Measurements from ENCODE around the gene ZNF516. TPM values are rescaled to one million over a fixed set of nuclear protein-coding genes. Genes with fewer than 3 reads are reported as not detected.
A peak's percentile ranks its signal among the peaks of the same experiment; 100 is the strongest.
"Not testable (repeated sequence)": the region's sequence is repeated elsewhere in the genome, so short reads cannot be mapped to it uniquely, and the experiment has no call there.

ZNF516 gene, protein sequence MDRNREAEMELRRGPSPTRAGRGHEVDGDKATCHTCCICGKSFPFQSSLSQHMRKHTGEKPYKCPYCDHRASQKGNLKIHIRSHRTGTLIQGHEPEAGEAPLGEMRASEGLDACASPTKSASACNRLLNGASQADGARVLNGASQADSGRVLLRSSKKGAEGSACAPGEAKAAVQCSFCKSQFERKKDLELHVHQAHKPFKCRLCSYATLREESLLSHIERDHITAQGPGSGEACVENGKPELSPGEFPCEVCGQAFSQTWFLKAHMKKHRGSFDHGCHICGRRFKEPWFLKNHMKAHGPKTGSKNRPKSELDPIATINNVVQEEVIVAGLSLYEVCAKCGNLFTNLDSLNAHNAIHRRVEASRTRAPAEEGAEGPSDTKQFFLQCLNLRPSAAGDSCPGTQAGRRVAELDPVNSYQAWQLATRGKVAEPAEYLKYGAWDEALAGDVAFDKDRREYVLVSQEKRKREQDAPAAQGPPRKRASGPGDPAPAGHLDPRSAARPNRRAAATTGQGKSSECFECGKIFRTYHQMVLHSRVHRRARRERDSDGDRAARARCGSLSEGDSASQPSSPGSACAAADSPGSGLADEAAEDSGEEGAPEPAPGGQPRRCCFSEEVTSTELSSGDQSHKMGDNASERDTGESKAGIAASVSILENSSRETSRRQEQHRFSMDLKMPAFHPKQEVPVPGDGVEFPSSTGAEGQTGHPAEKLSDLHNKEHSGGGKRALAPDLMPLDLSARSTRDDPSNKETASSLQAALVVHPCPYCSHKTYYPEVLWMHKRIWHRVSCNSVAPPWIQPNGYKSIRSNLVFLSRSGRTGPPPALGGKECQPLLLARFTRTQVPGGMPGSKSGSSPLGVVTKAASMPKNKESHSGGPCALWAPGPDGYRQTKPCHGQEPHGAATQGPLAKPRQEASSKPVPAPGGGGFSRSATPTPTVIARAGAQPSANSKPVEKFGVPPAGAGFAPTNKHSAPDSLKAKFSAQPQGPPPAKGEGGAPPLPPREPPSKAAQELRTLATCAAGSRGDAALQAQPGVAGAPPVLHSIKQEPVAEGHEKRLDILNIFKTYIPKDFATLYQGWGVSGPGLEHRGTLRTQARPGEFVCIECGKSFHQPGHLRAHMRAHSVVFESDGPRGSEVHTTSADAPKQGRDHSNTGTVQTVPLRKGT
- total RNA-seq = 14.0 TPM
- long read RNA-seq, partial matches to known transcripts = 5 of 12 reads
- long read RNA-seq, other reads (novel, unspliced or antisense) = 4 of 12 reads

DNA sequence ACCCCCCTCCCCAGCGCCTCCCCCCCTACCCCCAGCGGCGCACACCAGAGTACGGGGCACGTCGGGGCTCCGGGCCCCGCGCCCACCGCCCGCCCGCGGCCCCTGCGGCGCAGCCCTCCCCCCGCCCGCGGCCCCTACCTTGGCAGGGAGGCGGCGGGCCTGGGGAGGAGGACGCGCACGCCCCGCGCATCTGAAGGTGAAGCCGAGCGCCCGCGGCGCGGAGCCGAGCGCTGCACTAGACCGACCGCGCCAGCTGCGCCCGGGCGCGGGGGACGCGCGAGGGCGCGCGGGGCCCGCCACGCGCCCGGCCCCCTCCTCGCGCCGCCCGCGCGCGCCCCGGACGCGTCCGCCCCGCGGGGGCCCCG, at the start of gene ZNF516:
TSS of gene ZNF516 (minus strand) at position 237 of the 365 bp plus-strand sequence. CDS start 52,188 bp downstream, outside the sequence.
- intact Hi-C loops (cut with micrococcal nuclease) = no loop called here
- DNase-seq = peak; percentile 70
- no peak for ATAC-seq

DNA sequence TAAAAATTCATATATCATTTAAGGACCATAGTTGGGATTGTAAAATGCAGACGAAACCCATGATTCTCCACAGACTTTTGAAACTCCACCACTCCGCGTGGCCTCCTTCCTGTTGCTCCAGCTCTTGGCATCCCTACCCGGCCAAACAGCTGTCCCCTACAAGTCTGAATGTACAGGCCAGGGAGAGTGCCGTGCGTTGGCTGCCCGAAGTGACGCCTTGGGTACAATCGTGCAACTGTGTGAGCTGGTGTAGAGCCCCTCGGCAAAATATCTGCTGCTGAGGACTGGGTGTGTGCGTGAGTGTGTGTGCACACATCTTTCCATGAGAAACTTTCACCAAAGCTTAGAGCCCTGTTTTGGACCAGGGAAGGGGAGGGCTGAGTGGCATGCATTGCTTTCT, 43.8 kb upstream of the ZNF516 start:
- intact Hi-C loops (cut with micrococcal nuclease) = no loop called here
- DNase-seq (no peak), ATAC-seq (no peak)

DNA sequence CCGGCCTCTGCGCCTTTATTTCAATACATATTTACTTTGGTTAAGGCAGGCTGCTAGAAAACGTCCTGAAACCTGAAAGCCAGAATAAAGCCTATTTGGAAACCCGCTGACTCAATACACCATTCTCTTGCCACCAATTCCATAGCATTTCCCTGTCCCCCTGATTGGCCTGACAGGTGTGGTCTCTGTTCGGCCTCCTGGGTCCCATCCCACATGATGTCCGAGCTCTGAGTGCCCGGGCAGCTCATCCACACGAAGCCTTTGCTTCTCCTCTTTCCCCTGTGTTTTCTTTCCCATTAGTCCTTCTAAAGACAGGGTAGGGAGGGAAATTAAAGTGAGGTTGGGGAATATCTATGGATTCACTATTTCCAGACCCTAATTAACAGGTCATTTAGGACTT, 42.6 kb upstream of the ZNF516 start:
- DNase-seq = no peak
- no peak for ATAC-seq
- intact Hi-C loops (cut with micrococcal nuclease) = no loop called here

DNA sequence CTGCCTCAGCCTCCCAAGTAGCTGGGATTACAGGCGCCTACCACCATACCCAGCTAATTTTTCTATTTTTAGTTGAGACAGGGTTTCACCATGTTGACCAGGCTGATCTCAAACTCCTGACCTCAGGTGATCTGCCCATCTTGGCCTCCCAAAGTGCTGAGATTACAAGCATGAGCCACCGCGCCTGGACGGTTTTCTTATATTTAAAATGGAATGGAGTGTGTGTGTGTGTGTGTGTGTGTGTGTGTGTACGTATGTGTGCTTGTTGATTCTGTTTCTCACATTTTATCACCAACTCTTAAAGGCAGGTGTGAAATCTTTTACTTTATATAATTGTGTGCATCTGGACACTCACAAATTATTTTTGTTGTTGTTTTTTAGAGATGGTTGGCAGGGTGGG, 41.6 kb upstream of the ZNF516 start:
- ATAC-seq; DNase-seq; intact Hi-C loops (cut with micrococcal nuclease): not testable (repeated sequence)

DNA sequence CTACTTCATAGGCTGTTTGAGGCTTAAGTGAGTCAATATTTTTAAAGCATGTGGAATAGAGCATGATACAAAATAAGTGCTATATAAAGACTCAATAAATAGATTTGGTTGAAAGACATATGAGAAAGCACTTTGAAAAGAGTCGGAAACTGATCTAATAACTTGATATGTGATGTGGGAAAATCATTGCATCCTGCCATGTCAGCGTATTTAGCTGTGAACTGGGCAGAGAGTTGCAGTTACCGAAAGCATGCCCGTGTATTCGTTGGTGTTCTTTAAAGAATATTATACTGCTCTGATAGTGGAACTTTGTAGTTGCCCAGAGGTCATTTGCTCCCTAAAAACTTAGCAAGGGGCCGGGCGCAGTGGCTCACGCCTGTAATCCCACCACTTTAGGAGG, 37.8 kb upstream of the ZNF516 start:
- intact Hi-C loops (cut with micrococcal nuclease) = no loop called here
- DNase-seq = no peak

DNA sequence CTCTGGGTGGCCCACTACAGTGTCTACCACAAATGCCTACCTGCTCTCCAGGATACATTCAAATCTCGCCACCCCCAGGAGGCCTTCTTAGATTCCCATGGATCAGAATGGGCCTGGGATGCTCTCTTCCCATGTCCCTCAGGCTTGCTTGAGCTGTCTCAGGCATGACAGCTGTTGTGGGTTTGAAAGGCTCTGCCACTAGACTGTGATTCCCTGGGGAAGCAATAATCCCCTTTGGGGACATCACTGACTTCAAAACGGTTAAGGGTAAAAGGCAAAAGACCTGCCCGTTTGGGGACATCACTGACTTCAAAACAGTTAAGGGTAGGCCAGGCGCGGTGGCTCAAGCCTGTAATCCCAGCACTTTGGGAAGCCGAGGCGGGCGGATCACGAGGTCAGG, 35.8 kb upstream of the ZNF516 start:
- intact Hi-C loops (cut with micrococcal nuclease) = no loop called here
- ATAC-seq = no peak
- DNase-seq = no peak

More for the DNA sequence above, 37.8 kb upstream of the ZNF516 start:
- no peak for ATAC-seq

DNA sequence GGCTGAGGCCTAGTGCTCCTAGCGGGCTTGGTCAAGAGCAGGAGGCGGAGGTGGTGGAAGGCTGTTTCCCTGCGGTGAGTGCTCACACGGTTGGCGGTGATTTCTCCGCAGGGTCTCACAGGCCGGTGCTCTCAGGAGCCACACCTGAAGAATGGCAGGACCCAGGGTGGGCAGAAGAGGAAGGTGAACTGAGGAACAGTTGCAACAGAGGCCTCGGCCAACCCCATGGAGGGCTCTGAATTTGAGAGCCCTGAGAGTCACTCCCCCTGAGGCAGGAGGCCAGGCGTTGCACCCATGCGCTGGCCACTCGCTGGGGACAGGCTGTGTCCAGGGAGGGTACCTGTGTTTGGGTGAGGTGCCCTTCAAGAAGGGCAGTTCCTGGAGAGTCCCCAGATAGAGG, 35.3 kb upstream of the ZNF516 start:
- intact Hi-C loops (cut with micrococcal nuclease) = no loop called here
- no peak for ATAC-seq

DNA sequence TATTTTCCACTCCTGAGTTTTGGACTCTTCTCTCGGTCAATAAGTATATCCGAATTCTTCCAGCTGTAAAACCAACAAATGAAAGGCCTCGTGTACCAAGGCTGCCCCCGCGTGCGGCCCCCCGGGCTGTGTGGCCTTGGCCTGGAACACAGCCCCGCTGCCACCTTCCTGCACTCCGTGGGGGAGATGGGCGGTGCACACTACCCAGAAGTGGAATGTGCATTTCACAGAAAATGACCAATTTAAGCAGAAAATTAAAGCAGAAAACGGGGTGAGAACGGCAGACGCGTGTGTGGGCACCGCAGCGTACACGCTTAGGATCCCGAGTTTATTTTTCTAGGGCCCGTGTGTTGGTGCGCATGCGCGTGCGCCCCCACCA, 34.4 kb upstream of the ZNF516 start:
- no peak for DNase-seq
- intact Hi-C loops (cut with micrococcal nuclease) = no loop called here
- no peak for ATAC-seq

More for the DNA sequence above, 35.3 kb upstream of the ZNF516 start:
- no peak for DNase-seq

DNA sequence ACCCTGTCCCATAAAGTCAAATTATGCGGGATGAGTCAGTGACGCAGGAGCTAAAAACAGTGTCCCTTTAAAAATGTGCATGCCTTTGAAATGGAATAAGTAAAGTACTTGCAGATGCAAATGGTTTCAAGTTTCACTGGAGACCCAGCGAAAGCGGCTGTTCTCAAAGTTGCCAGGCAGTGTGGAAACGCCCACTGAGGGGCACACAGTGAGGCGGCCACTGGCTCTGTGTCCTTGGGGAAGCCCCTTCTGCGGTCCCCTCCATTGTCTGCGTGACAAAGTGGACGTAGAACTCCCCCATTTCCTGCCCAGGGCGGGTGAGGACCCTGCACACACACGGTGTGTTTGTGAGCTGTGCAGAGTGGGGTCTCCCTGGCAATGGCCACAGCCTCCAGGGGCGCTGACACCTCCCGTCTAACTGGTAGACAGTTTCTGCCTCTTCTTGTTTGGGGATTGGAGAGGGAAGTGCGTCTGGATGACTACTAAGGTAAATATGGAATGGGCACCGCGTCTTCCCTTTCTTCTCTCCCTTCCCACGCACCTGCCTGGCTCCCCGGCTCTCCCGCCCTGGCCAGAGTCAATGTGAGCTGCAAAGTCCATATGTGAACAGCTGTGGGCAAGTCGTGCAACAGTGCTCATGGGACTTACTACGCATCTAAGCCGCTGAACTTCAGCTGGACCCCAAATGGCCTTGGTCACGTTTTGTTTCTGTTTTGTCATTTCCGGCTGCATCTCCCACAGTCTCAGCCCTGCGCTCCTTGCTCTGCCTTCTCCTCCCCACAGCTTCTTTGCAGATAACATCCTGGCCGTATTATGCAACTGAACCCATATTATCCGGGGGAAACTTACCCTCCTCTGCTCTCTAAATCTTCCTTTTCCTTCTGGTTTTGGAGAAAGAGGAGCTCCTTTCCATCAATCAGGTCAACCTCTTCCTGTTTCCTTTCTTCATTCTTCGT, 33.7 kb upstream of the ZNF516 start:
- intact Hi-C loops (cut with micrococcal nuclease) = no loop called here
- ATAC-seq = peak; percentile 87
- DNase-seq = peak; percentile 39

DNA sequence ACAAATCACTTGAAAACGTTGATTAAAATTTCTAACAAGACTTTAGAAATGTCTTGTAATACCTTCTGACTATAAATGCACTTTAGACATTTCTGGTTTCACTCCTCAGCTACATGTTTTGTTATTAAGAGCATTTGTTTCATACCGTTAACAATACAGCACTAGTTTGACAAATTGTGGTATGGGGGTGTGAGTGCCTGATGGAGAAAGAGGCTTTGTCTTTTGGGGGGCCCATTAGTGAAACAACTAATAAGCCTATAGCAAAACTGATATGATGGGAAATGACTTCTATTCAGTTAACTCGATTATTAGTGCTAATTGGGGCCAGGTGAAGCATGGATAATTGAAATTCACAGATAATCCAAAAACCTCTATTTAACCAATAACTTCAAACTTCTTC, 30.9 kb upstream of the ZNF516 start:
- DNase-seq = no peak
- ATAC-seq = no peak
- intact Hi-C loops (cut with micrococcal nuclease) = no loop called here

DNA sequence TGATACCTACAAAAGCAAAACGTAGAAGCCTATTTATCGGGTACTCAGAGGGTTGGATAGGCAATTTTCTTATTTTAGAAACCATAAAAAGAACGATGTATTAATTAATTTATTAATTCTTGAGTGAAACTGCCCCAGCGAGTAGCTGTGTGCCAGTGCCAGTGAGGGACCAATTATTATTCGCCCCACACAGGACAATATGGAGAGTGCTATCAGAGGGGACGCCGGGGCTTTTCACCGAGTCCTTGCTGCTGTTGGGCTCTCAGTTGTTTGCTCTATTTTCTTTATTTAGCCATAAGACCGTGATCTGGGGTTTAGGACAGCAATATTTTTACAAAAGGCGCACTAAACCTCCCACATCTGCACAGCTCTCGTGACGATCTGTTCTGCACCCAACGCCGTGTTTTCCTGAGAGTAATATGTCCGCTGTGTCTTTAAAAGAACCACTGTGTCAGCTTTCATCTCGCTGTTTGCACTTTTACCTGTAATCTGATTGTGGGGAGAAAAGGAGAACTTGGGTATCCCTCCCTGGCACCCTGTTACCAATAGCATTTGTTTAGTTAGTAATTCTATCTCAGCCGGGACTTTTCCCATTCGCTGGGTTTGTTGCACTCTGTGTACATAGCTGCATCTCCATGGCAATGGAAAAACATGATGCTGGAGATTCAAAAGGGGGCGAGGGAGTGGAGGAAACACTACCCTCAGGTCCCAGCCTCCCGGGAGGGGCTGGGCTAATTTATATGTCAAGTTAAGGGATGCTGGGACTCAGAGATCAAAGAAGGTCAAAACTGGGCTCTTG, 30.1 kb upstream of the ZNF516 start:
- peak; percentile 50 for ATAC-seq
- intact Hi-C loops (cut with micrococcal nuclease) = no loop called here
- DNase-seq = no peak

DNA sequence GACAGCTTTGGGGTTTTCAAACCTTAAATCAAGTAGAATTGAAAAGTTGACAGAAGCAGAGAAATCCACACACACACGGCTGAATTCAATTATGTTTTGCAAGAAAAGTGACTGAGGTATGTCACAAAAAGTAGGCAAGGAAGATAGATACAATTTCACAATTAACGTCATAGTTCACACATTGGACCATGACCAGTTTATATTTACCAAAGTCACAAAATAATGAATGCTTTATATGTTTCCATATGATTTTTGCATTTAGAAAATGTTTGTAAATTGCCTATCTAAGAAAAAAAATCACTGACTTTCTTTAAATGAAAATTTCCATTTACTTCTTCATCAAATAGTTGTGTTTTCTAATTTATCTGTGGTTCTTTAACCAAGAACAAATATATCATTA, 29.4 kb upstream of the ZNF516 start:
- intact Hi-C loops (cut with micrococcal nuclease) = no loop called here
- DNase-seq = no peak
- ATAC-seq = no peak

DNA sequence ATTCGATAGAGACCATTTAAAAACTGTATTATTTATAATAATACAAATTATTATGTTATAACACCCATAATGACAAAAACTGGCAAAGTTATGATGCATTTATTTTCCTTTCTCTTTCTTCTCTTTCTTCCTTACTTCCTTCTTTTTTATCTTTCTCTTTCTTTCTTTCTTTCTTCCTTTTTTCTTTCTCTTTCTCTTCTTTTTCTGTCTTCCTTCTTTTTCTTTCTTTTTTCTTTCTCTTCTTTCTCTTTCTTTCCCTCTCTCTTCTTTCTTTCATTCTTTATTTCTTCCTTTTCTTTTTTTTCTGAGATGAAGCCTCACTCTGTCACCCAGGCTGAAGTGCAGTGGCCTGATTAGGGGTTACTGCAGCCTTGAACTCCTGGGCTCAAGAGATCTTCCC, 27.5 kb upstream of the ZNF516 start:
- intact Hi-C loops (cut with micrococcal nuclease) = no loop called here
- DNase-seq (no peak), ATAC-seq (no peak)

DNA sequence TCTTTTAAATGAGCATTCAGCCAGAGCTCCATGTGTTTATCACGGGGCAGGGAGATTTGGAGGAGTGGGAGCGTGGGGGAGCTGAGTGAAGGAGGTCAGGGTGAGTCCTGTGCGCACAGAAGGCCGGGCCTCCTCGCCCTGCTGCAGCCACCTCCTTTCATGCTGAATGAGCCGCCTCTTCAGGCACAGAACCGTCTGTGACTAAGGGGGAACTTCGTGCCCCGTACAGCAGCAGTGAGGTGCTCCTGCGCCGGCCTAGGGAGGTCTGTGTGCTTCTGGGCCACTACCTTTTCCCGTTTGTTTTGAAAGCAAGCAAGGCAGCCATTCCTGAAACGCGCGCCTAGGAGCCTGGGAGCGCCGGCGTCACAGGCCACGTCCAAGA, 27.1 kb upstream of the ZNF516 start:
- ATAC-seq (no peak), DNase-seq (no peak)
- intact Hi-C loops (cut with micrococcal nuclease) = no loop called here

DNA sequence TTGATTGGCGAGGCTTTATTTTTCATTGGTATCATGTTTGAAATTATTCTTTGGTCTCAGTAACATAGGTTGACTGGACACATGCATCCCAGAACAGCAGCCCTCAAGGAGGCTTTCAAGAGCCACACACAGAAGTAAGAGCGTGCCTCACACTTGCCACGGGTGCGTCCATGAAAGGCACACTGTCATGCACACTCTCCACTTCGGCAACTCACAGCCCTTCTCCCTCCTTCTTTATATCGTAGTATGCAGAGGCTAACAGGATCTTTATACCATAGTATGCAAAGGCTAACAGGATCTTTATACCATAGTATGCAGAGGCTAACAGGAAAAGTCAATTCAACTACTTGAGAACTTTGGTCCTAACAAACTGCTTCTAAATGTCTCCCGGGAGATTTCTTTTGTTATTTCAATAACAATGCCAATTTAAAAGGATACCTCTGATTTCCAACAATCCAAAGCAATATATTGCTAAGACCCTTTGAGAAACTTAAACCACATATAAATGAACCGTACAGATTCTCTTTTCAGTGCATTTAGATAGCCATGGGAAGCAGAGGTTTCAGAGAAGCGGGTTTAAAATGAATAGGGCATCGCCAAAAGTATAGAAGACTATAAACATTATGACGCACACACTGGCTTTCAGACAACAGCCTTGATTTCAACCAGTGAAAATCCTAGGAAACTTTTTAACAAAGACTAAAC, 26.5 kb upstream of the ZNF516 start:
- intact Hi-C loops (cut with micrococcal nuclease) = no loop called here
- ATAC-seq (no peak), DNase-seq (no peak)

DNA sequence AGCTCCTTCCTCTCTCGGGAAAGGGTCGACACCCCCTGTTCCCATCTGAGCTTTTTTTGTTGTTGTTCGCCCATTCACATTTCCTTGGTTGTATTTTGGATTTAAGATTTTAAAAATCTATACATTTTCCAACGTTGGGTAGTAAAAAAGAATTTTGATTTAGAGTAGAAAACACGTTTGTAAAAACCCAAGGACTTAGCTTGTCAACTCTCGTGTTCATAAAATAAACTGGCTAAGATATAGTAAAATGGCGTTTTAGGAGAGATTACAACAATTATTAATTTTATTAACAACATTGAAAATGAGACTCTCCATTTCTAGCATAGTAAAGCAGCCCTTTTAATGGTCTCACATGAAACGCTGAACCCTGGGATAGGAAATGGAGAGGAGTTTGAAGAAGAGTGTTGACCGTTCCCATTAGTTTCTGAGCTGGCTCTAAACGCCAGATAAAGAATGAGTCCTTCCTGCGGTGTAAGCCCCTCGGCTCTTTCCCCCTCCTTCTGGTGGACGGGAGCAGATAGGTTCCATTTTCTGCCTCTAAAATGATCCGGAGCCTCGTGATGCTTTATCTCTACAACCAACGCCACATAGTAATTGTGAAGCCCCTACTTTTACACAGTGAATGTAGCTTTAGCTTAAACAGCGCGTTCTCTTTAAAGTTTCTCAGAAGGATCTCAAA, 24.0 kb upstream of the ZNF516 start:
- intact Hi-C loops (cut with micrococcal nuclease) = no loop called here
- peak; percentile 63 for ATAC-seq

More for the DNA sequence above, 24.0 kb upstream of the ZNF516 start:
- DNase-seq = no peak
